Hepatocyte (in vitro differentiated cells): ENCODE results near the gene EXOC3L1.

Experiments used
- CTCF ChIP-seq: fragments of 200-600 bp; sonication (generic); IDR thresholded peaks from 2 replicates; pipeline ENCODE4 v1.5.1; 2016; ENCODE audit warnings: antibody characterized with exemption, mild to moderate bottlenecking; ENCODE audit not compliant: poor library complexity
- EZH2 ChIP-seq: fragments of 200-600 bp; sonication (generic); IDR thresholded peaks from 2 replicates; pipeline ENCODE4 v1.6.1; 2016; ENCODE audit warnings: antibody characterized with exemption, mild to moderate bottlenecking, borderline replicate concordance
- EZH2phosphoT487 ChIP-seq: fragments of 200-600 bp; sonication (generic); IDR thresholded peaks from one replicate; pipeline ENCODE4 v1.6.1; 2018; ENCODE audit warnings: antibody characterized with exemption, mild to moderate bottlenecking, low read depth, moderate library complexity; ENCODE audit not compliant: unreplicated experiment, severe bottlenecking

GRCh38 chr16:67144943-67145342 is 45.0 kb downstream of the EXOC3L1 start:
- TF ChIP-seq CTCF (no peak), EZH2phosphoT487 (no peak), EZH2 (no peak)
